Erythroblast (primary cell): Measurements from ENCODE around the gene ABHD6.

Experiments
- GATA1 ChIP-seq: IDR thresholded peaks from 2 replicates; pipeline ENCODE4 v1.6.1; 2011; ENCODE audit warnings: low read depth, mild to moderate bottlenecking, control low read depth, low read length, moderate library complexity
- POLR2A ChIP-seq: IDR thresholded peaks from 2 replicates; pipeline ENCODE4 v1.6.1; 2011; ENCODE audit warnings: mild to moderate bottlenecking, low read length

DNA sequence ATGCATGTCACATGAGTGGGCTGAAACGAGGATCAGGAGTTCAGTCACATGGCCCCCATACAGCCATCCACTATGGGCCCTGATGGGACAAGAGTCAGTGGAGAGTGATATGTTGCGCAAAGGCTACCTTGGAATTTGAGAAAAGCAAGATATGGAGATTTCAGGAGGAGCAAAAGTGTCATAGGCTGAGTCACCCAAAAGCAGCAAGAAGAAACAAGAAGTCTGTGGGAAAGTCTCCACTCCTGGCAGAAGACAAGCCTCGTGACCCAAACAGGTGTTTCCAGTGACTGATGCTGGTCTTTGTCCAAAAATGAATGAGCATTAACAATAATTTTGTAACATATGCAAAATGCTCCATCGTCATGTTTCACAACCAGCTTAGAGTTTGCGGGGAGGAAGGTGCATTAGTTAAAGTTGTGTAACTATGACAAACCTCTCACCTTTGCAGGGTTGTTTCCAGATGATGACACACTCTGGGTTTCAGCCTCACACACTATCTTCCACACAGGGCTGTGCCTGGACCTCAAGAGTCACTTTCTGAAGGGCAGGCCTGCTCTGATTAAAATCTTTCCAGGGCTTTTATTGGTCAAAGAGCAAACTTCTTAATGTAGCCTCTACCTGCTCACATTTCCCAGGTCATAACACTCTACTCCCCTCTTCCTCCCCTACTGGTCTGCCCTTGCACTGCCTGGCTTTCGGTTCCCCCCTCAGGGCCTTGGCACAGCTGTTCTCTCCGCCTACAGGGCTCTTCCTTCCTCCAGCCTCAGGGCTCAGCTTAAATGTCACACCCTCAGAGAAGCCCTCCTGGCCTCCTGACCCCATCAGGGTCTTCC, 22.9 kb upstream of the ABHD6 start:
- TF ChIP-seq POLR2A (no peak), GATA1 (no peak)
